GM18867 (cell line): Measurements from ENCODE around the gene NUDT22.
A peak's percentile ranks its signal among the peaks of the same experiment; 100 is the strongest.

Source experiments
- ATAC-seq: cut with Tn5 transposase; IDR thresholded peaks from one replicate; pipeline ENCODE4 v1.9.1; 2021; ENCODE audit warnings: mild to moderate bottlenecking, moderate library complexity; ENCODE audit not compliant: unreplicated experiment

NUDT22 gene, protein sequence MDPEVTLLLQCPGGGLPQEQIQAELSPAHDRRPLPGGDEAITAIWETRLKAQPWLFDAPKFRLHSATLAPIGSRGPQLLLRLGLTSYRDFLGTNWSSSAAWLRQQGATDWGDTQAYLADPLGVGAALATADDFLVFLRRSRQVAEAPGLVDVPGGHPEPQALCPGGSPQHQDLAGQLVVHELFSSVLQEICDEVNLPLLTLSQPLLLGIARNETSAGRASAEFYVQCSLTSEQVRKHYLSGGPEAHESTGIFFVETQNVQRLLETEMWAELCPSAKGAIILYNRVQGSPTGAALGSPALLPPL

DNA sequence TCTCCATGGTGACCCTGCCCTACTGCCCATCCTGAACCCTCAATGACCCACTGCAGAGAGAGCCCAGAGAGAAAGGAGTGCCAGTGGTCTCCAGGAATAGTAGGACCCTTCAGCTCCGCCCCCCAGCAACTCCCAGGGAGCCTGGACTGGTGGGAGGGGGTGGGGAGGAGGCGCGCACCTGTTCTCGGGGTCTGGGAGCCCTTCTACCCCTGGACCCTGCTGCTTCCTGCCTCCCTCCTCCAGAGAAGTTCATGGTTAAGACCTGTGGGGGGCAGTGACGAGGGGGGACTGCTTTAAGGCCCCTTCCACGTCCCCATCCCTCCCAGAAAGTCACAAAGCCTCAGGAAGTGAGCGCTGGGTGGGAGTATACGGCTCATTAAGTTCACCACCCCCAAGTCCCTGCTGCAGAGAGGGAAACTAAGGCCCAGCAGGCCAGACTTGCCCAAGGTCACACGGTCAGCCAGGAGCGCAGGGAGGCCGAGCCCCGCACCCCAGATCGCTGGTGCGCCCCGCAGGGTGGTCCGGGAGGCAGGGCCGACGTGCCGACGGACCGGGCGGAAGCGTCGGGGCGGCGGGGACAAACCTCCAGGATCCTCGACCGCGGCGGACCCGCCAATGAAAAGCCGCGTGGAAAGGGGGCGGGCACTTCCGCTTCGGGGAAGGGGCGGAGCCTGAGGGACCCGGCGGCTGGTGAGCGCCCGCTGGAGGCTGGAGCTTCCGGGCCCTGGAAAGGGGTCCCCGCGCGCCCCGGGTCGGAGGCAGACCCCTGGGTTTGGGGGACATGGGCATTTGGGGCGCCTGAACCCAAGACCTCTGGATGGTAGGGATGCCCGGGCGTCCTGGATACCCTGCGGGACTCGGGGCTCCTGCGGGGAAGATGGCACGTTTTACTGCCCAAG lies at the start of gene NUDT22, which contains the start of gene TRPT1:
Gene NUDT22, plus strand, starts transcription at position 667 of the 899 bp plus-strand sequence. CDS start 379 bp downstream, outside the sequence.
Gene TRPT1, minus strand, starts transcription at position 579 of the 899 bp plus-strand sequence. Its CDS starts 326 bp downstream, at position 253.
- peak; percentile 41 for ATAC-seq

DNA sequence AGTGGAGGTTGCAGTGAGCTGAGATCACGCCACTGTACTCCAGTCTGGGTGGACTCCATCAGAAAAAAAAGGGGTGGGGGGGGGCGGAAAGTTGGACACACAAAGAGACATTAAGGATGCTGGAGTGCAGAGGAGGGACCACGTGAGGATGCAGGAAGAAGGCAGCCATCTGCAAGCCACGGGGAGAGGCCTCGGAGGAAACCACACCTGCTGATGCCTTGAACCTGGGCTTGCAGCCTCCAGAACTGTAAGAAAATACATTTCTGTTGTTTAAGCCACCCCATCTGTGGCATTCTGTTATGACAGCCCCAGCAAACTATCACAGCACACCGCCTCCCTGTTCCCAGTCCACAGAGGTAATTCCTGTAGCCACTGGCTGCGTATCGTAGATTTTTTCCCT lies 49.3 kb upstream of the NUDT22 start:
- ATAC-seq = no peak

DNA sequence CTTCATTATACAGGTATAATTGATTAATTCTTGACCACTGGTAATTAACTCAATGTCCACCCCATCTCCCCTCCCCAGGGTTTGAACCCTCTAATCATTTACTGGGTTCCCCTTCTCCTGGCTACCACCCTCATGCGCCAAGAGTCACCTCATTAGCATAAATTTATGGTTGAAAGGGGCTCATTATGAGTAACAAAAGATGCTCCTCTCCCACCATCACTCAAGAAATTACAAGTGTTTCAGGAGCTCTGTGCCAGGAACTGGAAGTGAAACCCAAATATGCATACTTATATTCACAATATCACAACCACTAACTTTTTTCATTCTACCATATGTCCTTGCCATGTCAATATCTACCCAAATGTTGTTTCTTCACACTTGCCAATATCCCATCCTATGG lies 47.9 kb upstream of the NUDT22 start:
- ATAC-seq = no peak

DNA sequence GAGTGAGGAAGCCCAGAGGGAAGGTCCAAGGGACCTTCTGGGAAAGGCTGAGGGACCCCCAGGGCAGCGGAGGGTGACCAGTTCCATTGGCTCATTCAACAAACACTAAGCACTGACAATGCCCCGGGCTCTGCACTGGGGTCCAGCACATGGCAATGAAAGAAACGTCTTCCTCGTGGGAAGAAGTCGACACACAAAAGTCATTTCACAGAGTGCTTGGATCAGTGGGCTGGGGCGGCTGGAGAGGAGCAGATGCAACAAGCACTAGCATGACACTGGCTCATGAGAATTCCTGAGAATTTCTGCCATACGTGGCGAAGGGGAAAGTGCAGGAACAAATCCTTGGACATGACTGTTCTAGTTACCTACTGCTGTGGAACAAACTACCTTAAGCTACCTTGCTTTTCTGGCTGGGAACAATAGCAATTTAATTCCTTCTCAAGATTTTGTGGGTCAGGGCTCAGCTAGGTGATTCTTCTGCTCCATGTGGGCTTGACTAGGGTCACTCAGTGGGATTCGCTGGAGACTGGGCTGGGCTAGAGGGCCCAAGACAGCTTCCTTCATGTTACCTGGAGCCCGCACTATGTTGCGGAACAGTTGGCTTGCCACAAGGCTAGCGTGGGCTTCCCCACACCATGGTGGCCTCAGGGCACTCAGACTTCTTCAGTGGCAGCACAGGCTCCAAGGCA lies 47.0 kb upstream of the NUDT22 start:
- no peak for ATAC-seq

DNA sequence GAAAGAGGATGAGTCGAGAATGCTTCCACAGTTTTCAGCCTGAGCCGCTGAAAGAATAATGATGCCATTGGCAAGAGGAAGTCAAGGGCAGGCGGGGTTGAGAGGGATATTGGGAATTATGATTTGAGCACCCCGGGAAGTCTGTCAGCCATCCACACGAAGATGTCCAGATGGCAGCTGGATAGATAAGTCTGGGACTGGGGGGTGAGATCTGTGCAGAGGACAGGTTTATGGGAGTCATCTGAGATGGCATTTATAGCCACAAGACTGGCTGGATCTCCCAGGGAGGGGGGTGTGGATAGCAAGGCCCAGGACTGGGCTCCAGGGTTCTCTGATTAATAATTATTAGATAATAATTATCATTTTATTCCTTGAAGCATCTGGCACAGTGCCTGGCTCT lies 45.2 kb upstream of the NUDT22 start:
- no peak for ATAC-seq

DNA sequence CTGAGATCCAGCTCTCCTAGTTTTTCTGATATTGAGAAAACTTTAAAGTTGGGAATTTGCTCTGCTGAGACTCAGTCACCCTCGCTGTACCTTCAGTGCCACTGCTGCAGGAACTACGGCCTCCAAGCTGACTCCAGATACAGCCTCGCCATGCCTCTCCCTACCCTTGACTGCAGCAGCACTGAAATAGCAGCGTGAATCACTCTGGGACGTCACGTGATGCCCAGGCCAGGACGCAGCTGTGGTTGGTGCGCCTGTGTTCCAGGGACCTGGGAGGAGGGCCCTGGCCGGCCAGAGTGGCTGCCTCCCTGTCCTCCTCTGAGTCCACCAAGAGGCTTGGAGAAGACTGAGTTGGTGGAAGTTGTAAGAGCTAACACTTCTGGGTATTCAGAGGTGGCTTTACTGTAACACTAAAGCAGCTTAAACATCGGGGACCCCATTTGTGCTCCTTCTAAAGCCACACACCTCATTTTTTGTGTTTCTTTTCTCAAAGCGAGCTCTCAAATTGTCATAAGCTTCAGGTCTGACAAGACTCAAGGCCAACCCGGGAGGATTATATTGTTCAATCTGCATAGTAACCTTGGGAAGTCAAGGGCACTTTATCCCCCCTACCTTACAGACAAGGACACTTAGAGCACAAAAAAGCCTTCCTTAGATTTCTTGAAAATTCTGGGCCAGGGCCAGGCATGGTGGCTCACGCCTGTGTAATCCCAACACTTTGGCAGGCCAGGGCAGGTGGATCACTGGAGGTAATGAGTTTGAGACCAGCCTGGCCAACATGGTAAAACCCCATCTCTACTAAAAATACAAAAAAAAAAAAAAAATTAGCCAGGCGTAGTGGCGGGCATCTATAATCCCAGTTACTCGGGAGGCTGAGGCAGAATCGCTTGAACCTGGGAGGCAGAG lies 44.3 kb upstream of the NUDT22 start:
- ATAC-seq = no peak

DNA sequence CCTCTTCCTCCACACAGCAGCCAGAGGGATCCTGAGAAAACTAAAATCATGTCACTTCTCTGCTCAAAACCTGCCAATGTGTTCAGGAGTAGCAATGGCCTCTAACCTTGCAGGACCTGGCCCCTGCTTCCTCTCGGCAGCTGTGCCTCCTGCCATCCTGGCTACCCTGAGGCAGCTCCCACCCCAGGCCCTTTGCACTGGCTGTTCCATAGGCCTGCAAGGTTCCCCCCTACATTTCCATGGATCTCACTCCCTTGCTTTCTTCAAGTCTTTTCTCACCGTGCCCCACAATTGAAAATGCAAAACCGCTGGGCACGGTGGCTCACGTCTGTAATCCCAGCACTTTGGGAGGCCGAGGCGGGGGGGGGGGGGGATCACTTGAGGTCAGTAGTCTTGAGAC lies 42.2 kb upstream of the NUDT22 start:
- ATAC-seq = no peak

DNA sequence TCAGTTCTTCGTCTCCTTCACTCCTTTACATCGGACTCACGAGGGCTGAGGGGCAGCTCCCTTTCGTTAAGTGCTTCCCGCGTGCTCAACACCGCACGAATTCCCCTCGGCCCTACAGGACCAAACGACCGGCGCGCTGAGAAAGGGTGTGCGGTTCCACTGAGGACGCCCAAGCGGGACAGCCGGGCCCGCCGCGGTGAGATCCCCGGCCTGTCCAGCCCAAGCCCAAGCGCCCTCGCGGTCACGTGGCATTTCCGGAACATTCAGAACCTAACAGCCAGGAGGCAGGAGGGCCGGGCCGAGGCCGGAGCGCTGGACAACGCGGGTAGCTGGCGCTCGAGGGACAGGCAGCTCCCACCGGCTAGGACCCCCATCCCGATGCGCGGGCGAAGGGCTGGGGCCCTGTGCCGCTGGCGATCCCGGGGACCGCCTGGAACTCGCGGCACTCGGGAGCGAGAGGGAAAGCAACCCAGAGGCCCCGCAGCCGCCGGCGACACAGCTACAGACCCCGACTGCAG lies 40.8 kb upstream of the NUDT22 start:
- ATAC-seq = peak; percentile 21

DNA sequence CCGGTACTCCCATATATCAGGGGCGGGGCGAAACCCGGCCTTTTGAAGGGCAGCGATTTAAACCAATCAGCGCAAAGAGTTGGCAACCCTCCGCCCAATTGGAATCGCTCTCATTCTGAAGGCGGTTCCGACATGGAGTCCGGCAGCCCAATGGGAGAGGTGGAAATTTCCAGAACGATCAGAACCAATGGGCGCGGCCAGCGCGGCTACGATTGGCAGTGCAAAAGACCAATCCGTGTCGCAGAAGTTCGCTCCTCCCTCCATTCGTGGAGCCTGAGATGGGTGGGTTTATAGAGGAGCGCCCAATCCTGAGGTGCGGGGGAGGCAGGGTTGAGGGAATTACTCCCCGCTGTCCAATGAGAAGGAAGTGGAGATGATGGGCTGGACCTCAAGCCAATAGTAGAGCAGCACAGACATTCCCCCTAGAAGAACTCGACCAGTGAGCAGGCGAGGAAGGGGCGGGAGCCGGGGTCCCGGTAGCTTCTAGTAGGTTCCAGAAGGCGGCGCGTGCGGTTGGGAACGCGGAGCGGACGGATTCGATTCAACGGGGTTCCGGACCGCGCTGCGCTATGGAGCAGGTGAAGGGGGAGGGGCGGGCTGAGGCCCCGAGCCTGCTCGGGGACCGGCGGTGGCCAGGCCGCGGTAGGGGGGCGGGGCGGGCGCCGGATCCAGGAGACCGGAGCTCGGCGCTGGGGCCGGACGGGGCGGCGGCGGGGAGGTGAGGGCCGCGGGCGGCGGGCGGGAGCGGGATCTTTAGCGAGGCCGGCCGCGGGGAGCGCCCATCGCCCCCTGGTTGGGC lies 40.2 kb upstream of the NUDT22 start, which contains the start of gene STIP1:
Gene STIP1, plus strand, starts transcription at position 479 of the 799 bp plus-strand sequence. Its CDS starts 91 bp downstream, at position 570.
- ATAC-seq = peak; percentile 84

DNA sequence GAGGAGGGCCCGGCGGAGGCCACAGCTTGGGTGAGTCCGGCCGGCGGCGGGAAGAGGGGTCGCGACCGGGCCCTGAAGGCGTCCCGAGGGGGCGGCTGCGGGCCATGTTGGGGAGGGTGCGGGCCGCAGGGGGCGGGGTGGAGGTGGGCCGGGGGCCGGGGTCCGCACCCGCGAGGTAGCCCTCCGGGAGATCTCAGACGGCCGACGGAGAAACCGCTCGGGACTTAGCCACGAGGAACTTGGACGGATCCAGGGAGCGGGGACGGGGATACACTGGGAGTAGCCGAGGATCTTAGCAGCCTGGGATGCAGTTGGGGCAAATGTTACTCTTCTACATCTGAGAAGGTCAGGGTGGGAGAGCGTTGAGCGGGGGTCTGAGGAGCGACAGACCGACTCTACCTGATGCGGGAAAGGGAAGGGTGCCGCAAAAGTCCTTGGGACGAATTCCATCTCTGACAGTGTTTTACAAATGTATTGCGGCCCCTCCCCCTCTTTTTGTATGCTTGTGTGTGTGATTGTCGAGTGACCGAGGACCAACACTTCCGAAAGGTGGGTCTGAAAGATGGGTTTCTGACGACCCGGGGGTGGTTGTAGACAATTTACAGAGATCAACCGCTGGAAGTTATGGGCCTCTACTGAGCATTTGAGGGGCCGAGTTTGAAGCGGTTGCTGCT lies 39.4 kb upstream of the NUDT22 start:
- no peak for ATAC-seq

DNA sequence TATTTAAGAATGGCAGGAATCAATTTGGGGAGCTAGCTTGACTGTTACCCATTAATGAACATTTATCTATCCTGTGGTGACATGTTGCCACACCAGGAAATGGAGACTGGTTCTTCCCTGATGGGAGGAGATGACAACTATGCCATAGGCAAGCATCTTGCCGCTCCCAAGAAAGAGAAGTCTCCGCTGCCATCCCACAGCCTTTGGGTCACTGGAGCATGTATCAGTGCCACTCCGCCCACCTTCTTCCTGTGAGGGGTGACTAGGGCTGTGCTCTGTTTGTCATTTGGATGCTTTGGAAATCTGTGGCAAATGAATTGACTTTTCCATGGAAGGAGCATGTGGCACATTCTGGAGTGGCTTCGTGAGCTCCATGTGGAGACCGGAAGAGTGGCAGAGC lies 33.6 kb upstream of the NUDT22 start:
- ATAC-seq = no peak

DNA sequence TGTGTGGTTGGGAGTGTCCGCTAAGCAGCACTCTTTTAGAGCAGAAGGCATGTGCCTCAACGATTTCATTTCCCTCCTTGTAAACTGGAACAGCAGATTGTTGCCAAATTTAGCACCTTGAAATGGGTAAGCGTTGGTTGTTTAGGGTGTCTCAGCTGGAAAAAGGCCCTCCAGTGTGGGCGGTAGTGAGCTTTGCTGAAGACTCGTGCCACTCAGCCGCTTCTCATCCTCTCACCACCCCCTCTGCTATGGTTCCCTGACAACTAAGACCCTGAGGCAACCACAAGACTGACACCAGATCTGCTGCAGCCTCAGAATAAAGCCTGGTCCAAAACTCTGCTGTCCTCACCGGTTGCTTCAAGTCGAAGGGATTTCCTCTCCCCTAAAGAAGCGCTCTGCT lies 29.4 kb upstream of the NUDT22 start:
- no peak for ATAC-seq

DNA sequence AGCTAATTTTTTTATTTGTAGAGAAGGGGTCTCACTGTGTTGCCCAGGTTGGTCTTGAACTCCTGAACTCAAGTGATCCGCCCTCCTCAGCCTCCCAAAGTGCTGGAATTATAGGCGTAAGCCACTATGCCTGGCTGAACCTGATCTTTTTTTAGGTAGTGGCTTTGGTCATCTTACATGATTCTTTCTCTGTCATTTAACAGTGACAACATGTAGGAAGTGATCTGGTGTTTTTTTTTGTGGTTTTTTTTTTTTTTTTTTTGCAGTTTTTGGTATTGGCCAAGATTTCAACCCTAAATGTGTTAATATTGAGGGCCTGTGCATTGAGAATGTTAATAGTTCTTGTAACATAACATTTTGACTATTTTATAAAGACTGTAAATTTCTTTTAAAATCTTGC lies 27.6 kb upstream of the NUDT22 start:
- no peak for ATAC-seq

DNA sequence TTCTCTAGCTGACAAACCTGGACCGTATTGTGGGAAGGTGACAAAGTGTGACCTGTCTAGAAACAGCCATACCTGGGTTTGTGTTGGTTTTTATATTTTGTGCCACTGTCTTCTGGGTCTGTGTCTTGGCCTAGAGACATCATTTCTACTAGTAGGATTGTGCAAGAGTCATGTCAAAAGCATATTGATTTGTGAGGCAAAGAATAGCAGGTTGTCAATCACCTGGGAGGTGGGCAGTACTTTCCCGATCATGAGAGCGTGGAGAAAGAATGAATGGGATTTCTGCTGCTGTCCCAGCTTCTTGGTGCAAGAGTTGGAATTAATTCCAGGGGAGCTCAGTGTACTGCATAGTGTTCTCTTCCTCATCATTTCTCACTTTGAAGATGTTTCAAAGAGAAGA lies 24.5 kb upstream of the NUDT22 start:
- no peak for ATAC-seq

DNA sequence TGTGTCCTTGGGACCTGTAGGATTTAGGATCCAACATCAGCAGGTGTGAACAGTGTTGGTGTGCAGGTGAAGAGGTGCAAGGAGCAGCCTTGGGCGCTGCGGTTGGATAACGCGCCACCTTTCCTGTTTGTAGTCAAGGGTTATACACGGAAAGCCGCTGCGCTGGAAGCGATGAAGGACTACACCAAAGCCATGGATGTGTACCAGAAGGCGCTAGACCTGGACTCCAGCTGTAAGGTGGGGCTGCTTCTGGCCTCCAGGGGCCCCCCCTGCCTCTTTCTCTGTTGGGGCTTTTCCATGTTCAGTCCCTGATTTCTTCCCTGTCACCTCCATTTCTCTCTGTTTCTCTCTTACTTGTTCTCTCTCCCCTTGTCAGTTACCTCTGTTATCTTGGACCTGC lies 23.1 kb upstream of the NUDT22 start:
- ATAC-seq = no peak

DNA sequence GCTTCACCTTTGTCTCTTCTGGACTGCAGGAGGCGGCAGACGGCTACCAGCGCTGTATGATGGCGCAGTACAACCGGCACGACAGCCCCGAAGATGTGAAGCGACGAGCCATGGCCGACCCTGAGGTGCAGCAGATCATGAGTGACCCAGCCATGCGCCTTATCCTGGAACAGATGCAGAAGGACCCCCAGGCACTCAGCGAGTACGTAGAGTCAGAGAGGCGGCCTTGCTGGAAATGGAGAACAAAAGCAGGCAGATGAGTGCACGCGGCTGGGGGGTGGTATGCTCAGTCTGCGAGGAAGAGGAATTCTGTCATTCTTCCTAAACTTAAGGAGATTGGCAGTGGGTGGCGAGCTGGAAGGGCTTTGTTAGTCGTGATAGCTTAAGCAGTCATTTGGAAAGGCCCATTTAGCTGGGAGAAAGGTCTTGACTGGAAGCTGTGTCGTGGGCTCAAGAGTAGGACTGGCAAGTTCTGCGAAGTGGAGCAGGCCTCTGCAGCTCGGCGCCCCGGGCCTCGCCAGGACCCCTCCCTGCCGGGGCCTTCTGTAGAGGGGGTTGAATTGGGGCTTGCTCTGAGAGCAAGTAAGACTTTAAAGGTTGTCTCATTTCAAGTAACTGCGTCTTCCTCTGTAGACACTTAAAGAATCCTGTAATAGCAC lies 22.5 kb upstream of the NUDT22 start:
- ATAC-seq = no peak

DNA sequence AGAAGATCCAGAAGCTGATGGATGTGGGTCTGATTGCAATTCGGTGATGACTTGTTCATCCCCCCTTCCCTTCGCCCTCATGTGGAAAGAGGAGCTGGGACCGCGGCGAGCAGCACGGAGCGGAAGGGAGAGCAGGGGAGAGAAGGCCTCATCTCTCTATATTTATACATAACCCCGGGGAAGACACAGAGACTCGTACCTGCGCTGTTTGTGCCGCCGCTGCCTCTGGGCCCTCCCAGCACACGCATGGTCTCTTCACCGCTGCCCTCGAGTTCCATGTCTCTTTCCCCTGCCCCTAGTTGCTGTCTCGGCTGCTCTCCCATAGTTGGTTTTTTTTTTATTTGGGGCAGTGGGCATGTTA lies 22.0 kb upstream of the NUDT22 start:
- ATAC-seq = no peak

DNA sequence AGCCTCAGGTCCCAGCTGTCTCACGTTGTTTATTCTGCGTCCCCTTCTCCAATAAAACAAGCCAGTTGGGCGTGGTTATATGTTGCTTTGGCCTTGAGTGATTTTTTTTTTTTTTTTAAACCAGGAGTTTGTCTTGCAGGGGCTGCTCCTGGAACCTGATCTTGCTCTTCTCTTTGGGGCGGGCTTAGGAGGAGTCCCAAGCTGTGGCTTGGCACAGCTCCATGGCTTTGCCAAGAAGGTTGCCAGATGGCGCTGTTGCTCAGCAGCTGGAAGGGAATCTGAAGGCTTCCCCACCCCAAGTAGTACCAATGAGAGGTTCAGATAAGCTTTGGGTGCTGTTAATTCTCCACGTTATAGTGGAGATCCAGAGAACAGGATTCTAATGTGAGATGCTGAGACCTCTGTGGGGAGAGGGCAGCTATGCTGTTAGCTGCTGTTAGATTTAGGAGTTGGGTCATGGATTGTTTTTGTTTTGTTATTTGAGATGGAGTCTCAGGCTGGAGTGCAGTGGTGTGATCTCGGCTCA lies 21.5 kb upstream of the NUDT22 start:
- no peak for ATAC-seq
